Pons (tissue), 1 donor: ENCODE data around the gene UBE2F.
"Not testable (repeated sequence)": the region's sequence is repeated elsewhere in the genome, so short reads cannot be mapped to it uniquely, and the experiment has no call there.

Source experiments
- DNase-seq: peaks from one replicate; pipeline ENCODE4 v3.0.0-alpha.2; 2016; ENCODE audit warnings: low spot score

Gene UBE2F

DNA sequence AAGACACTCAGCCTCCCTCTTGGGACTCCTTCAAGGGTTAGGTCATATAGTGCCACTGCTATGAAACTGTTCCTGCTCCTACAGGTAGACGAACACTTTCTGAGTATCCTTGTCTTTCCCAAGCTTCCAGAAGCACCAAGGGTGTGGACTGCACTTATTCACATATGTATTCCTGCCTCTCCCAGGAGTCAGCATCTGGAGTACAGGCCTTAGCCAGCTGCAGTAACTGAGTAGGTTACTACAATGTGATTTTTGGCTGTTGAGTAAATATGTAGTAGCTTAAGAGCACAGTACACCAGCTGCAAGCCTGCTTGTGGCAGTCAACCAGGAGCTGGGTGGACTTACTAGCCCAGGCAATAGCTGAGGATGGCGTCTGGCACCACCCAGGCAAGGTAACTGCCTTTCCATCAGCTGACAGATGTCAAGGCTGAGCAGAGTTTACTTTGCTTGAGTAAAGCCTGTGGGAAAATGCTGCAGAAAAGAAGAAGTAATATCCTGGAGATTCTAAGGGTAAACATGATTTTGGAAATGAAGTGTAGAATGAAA is 80.0 kb downstream of the UBE2F start:
- no peak for DNase-seq

- DNase-seq = no peak
These were observed 86.5 kb downstream of the UBE2F start for GRCh38 chr2:238053191-238053776.

DNA sequence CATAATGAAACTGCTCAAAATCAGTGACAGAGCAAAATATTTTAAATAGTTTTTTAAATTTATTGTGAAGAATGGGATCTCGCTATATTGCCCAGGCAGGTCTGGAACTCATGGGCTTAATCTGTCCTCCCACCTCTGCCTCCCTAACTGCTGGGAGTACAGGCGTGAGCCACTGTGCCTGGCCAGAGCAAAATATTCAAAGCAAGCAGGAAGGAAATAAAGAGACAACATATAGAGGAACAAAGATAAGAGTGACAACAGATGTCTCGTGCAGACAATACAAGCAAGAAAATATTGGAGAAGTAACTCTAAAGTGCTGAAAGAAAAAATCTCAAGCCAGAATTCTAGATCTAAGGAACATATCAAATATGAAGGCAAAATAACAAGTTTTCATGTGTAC is 89.0 kb downstream of the UBE2F start:
- DNase-seq = no peak

- DNase-seq = not testable (repeated sequence)
These were observed 91.1 kb downstream of the UBE2F start for GRCh38 chr2:238057696-238058575.

GRCh38 chr2:238059505-238059904 is 92.7 kb downstream of the UBE2F start:
- no peak for DNase-seq

DNA sequence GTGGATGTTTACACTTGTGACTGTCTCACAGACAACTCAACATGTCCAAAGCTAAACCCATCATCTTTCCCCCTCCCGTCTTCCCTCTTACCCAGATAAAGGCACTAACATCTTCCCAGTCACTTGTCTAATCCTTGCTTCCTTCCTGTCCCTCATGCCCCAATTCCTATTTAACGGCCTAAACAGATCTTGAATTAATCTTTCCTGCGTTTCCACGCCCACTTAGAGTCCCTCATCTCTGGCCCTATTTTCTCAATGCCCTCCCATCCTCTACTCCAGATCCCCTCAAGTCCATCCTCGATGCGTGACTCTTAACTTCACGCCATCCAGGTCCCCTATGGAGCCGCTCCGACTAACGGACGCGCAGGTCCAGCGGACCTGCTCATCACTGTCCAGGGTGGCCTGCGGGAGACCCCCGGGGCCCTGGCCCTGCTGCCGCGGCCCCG is 93.3 kb downstream of the UBE2F start:
- peak; percentile 41 for DNase-seq

DNA sequence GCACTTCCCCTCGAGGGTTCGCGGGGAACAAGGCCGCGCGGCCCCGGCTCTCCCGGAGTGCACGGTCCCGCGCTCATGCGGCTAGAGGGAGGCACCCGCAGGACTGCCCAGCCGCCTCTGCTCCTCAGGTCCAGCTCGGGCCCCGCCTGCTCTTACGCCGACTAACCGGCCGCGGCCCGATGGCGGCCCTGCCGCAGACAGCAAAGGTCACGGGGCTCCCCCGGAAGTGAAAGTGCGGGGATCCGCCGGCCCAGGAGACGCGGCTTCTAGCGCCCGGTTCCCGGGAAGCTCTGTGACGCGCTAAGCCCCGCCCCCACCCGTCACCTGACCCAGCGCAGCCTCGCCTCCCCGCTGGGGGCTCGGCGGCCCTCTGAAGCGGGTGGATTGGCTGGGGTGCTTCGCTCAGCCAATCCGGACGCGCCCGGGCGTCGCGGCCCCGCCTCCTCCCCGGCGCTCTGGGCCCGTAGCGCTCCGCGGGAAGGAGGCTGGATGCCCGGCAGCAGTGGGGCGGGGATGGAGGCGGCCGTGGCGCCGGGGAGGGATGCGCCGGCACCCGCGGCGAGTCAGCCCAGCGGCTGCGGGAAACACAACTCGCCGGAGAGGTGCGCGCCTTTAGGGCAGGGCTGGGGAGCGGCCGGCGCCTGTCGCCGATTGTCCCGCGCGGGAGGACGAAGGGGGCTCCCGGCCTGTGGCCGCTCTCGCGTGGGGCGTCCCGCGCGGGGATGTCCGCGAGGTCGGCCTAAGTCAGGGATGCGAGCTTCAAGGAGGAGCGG is 93.9 kb downstream of the UBE2F start, which contains the start of gene SCLY:
SCLY (plus strand) TSS at position 460 of the 773 bp plus-strand sequence; CDS start at position 514, 54 bp downstream.
- peak; percentile 97 for DNase-seq

DNA sequence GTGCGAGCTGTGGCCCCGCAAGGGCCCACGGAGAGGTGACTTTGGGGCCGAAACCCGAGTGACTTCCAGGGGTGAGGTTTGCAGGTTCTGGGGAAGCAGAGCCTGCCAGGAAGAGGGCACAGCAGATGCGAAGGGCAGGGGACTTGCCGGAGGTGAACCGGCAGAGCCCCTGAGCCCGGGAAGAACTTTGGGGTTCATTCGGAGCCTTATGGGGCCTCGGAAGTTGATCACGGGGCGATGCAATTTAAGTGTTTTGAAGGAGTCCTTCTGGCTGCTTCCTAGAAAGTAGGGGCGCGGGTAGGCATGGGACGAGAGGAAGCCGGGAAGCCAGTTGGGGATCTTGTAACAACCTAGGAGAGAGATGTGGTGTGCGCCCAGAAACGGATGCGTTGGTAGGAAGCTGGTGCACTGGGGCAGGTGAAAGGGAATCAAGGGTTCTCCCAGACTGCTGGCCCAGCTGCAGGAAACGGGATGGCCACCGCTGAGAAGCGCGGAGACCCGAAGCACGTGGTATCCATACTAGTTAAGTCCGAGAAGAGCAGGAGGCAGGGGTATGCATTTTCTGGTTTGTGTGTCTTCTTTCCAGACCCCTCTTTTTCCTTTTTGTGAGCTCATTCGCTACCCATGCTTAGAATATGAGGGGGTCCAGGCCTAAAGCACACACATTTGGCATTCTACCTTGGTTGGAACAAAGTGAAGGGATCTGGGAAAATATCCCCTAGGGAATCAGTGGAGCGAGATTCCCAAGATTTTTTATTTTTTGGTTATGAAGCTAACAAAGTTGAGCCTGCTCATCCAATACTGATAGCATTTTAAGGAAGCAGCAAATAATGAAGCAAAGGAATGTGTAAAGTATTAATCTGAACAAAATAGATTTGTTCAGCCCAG is 94.7 kb downstream of the UBE2F start:
- DNase-seq = peak; percentile 24

GRCh38 chr2:238063414-238064189 is 96.8 kb downstream of the UBE2F start:
- no peak for DNase-seq

DNA sequence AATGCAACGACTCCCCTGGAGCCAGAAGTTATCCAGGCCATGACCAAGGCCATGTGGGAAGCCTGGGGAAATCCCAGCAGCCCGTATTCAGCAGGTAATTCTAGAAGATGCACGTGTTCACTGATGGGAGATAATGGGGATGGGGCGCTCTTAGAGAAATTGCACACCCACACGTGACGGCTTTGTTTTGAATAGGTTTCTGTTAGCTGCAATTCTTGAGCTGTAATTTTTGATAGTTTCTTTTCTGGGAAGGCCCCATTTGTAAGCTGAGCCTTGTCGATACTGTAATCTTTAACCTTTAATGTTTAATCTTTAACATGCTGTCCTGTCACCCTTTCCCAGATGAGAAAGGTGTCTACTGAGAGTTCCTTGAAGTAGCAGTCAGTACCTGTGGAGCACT is 97.6 kb downstream of the UBE2F start:
- DNase-seq = no peak

DNA sequence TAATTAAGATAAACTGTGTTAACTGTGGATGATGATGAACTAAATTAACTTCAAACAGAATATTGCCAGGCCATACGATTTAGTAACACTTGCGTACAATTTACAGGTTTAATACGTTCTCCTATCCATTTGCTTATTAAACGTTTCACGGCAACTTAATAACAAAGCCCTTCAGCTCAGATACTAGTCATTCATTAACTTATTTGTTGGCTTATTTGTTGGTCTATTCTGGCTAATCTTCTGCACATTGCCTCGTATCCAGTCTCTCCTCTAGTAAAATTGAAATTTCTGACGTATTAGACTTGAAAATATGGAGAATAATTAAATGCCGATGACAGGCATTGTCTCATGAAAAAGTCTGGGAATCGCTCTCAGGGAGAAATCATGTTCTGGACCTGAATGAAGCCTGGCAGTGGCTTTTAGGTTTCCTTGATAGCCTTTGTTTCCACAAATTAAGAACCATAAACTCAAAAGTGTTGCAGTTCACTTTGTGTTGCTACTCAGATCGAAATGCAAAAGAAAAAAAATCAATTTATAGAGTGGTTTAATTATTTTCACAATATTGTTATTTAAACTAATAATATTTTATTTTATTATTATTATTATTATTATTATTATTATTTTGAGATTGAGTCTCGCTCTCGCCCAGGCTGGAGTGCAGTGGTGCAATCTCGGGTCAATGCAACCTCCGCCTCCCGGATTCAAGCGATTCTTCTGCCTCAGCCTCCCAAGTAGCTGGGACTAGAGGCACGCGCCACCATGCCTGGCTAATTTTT is 98.4 kb downstream of the UBE2F start:
- no peak for DNase-seq

DNA sequence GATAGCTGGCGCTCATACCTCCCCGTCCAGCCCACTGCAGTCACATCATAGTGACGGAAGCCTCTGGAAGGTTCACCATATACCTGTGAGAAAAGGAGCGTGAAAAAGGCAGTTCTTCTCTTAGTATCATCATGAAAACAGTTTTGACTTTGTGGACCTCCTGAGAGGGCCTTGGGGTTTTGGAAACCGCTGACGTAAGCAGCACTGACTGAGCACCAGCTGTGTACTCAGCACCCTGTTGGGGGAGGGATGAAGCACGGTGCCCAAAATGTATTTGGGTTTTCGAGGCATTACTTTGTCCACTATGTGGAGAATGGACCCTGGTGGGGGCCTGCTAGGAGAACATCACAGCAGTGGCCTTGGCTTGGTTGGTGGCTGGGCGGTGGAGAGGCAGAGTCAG is 99.4 kb downstream of the UBE2F start:
- DNase-seq = no peak

GRCh38 chr2:238066718-238067117 is 99.9 kb downstream of the UBE2F start:
- DNase-seq = not testable (repeated sequence)

DNA sequence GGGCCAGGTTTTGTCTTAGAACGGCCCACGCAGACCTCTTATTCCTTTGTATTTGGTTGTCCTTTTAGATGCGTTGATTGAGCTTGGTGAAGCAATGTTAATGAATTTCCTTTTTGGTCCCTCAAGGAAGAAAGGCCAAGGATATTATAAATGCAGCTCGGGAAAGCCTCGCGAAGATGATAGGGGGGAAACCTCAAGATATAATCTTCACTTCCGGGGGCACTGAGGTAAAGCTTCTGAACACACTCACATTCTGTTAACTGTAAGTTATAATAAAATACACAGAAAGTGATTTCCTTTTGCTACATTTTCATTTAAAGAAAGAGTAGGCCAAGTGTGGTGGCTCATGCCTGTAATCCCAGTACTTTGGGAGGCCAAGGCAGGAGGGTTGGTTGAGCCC is 101.1 kb downstream of the UBE2F start:
- no peak for DNase-seq

DNA sequence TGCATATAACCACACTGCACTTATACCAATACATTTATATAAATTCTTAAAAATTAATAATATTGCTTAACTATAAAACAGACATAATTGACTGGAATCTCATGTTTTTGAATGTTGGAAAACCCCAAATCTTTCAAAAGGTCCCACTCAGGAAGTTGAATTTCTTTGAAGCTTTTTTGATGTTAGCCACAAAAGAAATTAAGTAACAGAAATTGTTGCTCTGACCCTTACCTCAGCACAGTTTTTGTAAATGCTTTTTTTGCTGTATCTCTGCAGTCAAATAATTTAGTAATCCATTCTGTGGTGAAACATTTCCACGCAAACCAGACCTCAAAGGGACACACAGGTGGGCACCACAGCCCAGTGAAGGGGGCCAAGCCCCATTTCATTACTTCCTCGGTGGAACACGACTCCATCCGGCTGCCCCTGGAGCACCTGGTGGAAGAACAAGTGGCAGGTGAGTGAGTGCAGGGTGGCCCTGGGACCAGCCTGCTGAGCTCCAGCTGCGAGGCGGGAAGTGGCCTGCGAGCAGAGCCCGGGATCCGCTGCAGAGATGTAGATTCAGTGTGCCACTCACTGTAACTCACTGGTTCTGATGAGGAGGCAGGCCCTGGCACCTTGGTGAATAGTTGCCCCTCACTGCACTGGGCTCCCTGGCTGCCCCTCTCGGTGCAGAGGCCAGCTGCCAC is 102.4 kb downstream of the UBE2F start:
- no peak for DNase-seq

GRCh38 chr2:238069877-238070276 is 103.1 kb downstream of the UBE2F start:
- DNase-seq = no peak

DNA sequence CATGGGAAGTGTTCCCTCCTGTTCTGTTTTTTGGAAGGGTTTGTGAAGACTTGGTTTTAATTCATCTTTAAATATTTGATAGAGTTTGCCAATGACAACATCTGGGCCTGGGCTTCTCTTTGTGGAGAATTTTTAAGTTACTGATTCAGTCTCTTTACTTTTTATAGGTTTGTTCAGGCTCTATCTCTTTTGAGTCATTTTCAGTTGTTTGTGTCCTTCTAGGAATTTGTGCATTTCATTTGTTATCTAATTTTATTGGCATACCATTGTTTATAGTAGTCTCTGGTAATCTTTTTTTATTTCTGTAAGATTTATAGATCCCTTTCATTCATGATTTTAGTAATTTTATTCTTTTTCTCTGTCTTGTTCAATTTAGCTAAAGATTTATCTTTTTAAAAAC is 108.6 kb downstream of the UBE2F start:
- no peak for DNase-seq

- DNase-seq = no peak
These were observed 110.5 kb downstream of the UBE2F start for GRCh38 chr2:238077292-238077691.

- no peak for DNase-seq
These were observed 113.1 kb downstream of the UBE2F start for GRCh38 chr2:238079874-238080327.
